ENCODE results near the gene FREM3.

DNA sequence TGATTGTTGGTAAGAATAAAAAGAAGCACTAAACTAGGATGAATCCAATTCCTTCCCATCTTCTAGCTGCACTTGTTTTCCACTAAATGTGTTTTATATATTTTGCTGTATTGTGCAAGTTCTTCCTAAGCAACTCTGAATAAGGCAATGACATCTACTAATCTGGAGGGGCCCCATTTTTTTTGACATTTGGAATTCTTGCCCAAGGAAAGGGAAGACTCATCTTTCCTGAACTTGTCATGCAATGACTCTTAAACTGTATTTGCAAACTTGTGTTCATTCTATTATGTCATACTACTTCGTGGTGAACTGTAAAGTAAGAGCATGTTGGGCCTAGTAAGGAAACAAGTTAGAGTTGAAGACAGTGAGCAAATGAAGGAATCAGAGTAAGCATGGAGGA, 45.9 kb downstream of the FREM3 start:
- TF ChIP-seq POLR2A (IDR thresholded peaks at IDR 0.05) (no peak), POLR2AphosphoS5 (IDR thresholded peaks at IDR 0.05; ENCODE audit: insufficient read depth in 1 of 2, low read depth in 1 of 2) (no peak)
- TF ChIP-seq, protein P1, sequence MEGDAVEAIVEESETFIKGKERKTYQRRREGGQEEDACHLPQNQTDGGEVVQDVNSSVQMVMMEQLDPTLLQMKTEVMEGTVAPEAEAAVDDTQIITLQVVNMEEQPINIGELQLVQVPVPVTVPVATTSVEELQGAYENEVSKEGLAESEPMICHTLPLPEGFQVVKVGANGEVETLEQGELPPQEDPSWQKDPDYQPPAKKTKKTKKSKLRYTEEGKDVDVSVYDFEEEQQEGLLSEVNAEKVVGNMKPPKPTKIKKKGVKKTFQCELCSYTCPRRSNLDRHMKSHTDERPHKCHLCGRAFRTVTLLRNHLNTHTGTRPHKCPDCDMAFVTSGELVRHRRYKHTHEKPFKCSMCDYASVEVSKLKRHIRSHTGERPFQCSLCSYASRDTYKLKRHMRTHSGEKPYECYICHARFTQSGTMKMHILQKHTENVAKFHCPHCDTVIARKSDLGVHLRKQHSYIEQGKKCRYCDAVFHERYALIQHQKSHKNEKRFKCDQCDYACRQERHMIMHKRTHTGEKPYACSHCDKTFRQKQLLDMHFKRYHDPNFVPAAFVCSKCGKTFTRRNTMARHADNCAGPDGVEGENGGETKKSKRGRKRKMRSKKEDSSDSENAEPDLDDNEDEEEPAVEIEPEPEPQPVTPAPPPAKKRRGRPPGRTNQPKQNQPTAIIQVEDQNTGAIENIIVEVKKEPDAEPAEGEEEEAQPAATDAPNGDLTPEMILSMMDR (IDR thresholded peaks at IDR 0.05) = no peak

All from vagina (tissue), 2 donors.